Renal pelvis (tissue), 4 donors: ENCODE data around the gene RHOA. TPM values are rescaled to one million over a fixed set of nuclear protein-coding genes. Genes with fewer than 3 reads are reported as not detected.
"Not testable (repeated sequence)": the region's sequence is repeated elsewhere in the genome, so short reads cannot be mapped to it uniquely, and the experiment has no call there.

ENCODE experiments used
- DNase-seq: peaks from one replicate; pipeline ENCODE4 v3.0.0-alpha.2; 2013
- polyA plus RNA-seq, 3 donors: library from polyadenylated mRNA; unstranded; fragments of 120-200 nt; gene quantifications; one replicate each; pipeline ENCODE4 v1.2.1, GENCODE V29; 2013; ENCODE audit not compliant: insufficient read length in 3 of 3

Gene RHOA
- polyA plus RNA-seq, 3 donors: 464 to 540 (median 513) TPM

DNA sequence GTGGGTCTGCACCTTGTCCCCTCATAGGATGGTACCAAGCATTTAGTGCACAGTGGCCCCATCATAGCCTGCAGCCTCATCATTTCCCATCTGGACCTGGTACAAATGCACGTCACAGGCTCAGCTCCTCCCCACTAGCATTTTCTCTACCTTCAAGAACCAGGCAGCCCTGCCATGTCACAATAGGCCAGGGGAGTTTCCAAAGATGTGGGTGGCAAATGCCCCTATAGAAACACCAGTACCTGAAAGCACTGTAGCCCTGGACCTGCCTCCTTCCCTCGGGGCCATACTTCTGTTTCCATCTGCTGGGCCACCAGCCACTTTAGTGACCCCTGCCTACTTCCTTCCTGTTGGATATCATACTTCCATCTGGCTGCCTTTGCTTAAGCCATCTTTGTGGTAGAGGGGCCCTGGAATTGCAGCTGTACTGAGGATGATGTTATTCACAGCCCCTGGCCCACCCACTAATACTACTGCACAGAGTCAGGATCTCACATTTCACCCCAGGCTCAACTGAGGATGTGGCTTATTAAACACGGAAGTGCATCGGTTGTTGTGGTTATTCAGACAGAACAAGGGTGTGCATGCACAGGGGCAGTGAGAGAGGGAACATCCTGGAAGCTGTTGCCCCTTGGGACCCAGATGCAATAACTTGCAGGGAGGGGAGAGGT, 4.3 kb upstream of the RHOA start:
- DNase-seq: peak; percentile 29

DNA sequence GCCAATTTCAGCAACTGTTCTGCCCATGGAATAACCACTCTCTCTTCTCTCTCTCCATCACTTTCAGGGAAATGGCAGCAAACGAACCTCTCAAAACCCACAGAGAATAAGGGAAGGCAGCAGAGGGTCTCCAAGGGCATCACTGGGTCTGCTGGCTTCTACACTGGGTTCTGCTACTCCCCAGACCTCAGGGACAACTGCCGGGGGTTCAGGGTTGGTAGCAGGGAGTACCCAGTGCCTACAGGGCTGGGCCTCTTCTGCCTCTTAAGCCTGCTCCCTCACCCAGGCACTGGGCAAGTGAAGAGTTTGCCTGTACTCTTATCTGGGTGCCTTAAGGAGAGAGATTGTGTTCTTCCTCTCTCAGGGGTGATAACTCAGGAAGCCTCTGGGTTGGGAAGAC, 3.0 kb upstream of the RHOA start:
- no peak for DNase-seq

DNA sequence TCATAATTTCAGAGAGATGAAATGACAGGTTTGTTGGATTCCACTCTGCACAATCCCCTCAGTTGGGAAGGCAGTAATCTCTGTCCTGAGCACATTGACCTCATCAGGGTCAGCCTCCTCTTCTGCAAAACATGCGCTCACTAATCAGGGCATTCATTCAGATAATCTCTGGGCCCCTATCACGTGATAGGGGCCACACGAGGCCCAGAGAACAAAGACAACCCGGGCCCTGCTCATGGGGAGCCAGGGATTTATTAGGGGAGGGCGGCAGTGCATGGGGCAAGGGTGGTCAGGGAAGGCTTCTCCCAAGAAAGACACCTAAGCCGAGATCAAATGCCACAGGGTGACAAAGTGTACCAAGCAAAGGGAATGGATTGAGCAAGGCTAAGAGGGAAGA, 1.6 kb upstream of the RHOA start:
- no peak for DNase-seq

DNA sequence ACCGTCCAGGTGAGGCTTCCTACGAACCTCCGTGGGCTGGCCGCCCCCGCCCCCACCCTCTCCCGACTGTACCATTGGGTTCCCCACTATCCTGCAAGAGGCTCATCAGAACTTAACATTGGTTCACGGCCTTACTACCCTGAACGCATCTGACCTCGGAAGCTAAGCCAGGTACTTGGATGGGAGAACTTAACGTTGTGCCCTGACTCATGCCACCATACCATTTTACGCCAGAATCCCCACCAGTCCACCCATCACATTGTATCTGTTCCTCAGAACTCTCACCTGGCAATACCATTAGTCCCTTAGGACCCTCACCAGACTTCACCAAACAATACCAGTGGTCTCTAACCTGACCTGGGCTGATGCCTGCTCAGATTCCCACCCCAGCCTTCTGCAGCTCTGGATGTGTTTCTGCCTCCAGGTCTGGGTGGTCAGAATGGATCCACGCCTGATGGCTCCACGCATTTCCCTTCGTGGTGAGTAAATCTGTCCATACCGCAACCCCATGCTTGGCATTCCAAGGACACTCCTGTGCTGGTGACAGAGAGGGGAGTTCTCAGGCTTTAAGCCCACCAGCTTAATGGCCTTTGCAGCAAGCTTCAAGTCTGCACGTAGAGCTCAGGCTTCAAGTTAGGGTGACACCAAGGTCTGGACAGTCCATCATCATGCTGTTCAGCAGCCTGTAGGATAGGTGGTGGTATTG, 1.0 kb upstream of the RHOA start:
- no peak for DNase-seq

DNA sequence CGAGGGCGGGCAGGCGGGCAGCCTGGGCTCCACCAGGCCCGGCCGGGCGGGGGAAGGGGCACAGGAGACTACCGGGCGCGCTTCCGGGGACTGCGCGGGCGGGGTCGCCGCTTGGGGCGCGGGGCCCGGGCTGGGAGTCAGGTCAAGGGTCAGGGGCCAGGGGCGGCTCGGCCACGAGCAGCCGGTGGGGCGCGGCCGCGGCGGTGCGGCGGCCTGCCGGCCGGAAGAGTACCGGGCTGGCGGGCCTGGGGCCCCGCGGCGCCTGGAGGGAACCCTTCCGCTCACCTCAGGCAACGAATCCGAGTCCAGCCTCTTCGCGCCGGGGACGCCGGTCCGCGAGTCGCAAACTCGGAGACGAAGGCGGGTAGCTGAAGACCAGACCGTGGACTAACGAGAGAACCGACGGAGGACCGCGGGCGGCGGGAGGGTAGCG, 225 bp downstream of the RHOA start:
- DNase-seq: no peak

DNA sequence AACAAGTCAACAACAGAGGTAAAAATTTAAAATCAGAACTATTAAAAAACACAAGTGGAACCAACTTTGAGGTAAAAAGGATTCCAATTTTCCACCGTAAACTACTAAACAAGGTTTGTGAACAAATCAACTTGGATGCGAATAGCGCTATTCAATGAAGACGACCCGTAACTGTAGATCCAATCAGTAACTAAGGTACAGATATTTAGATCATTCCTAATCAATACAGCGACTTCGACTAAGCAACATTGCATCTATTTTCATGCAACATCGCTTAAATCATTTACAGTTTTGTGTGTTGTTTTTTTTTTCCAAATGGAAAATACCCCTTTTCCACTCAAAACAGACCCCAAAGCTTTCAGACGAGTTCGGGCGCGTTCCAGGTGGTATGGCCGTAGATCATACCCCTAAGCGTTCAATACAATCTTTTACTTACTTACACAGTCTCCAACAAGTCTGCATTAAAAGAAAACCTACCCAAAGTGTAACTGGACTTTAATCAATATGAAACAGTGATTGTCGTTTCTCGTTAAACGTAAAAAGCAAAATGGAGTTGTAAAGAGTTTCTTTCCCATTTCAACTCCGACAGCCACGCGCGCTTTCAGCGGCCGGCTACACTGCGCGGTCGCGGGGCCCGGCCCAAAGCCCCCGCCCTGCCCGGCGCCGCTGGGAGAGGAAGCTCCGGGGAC, 786 bp downstream of the RHOA start:
- DNase-seq: peak; percentile 24

DNA sequence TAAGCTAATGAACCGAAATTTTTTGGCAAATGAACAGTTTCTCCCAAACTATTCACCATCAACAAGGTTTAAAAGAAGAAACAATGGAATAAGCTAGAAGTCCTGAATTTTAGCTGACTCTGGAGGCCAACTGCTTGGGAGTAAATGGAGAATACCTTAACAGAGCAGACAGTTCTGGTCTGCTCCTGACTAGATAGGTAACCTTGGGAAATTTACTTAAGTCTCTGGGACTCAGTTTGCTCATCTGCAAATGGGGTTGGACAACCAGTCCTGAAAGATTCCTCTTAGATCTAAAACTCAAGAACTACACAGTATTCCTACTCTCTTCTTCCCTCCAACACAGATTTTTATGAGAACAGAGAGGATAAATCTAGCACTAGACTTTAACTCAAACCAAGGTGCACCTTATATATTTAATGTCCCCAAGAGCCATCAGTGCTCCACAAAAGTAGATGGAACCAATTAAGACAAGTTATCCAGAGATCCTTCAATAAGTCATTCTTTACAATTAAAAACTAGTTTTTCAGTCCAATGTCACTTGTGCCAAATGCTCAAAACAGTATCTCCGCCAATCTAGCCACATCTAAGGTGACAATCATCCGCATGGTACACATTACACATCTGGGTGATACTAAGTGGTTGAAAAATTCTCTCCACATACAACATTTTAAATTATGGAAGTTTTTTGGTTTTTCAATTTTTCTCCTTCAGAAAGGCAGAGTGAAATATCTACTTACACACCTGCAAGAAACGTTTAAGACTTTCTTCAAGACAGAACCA, 1.5 kb downstream of the RHOA start:
- DNase-seq: no peak

DNA sequence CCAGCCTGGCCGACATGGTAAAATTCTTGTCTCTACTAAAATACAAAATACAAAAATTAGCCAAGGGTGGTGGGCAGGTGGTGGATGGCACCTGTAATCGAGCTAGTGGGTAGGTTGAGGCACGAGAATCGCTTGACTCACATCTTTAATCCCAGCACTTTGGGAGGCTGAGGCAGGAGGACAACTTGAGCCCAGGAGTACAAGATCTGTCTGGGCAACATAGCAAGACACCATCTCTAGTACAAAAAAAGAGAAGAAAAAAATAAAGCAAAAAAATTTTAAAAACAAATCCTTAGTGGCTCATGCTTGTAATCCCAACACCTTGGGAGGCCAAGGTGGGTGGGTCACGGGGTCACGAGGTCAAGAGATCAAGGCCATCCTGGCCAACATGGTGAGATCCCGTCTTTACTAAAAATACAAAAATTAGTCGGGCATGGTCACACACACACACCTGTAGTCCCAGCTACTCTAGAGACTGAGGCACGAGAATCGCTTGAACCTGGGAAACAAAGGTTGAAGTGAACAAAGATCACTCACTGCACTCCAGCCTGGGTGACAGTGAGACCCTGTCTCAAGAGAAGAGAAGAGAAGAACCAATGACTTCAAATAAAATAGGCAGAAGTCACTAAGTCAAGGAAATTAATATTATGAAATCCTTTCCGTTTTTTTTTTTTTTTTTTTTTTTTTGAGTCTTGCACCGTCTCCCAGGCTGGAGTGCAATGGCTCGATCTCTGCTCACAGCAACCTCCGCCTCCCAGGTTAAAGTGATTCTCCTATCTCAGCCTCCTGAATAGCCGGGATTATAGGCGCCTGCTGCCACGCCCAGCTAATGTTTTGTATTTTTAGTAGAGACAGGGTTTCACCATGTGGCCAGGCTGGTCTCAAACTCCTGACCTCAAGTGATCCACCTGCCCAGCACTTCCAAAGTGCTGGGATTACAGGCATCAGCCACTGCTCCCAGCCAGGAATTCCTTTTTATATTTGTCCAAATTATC, 4.9 kb downstream of the RHOA start:
- DNase-seq: no peak

DNA sequence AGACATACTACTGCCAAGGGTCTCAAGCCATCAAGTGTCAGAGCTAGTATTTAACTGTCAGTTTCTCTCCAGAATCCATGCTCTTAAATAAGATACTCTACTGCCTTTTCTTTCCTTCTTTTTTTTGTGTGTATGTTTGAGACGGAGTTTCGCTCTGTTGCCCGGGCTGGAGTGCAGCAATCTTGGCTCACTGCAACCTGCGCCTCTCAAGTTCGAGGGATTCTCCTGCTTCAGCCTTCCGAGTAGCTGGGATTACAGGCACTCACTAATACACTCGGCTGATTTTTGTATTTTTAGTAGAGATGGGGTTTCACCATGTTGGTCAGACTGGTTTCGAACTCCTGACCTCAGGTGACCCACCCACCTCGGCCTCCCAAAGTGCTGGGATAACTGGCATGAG, 6.2 kb downstream of the RHOA start:
- DNase-seq: not testable (repeated sequence)

DNA sequence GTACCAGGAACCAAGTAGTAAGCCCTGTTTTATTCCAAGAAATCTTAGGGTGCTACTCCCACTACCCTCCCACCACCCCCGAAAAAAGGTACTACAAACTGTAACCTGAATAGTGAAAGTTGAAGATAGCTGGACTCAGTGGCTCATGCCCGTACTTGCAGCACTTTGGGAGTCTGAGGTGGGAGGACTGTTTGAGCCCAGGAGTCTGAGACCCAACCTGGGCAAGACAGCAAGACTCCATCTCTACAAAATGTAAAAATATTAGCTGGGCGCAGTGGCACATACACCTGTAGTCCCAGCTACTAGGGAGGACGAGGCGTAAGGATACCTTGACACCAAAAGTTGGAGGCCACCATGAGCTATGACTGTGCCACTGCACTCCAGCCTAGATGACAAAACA, 7.9 kb downstream of the RHOA start:
- no peak for DNase-seq

DNA sequence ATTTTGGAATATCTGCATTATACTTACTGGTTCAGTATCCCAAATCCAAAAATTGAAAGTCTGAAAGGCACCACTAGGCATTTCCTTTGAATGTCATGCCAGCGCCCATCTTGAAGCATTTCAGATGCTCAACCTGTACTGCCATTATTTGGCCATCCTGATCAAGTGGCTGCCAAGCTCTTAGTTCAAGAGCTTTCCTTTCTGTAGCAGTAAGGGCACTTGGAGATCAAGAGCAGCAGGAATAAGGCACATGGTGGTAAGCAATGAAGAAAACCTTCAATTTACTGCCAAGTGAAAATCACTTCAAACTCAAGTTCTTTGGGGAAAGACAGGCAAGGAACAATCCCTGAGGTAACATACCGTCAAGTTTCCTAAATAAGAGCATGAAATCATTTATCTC, 10.0 kb downstream of the RHOA start:
- DNase-seq: no peak

DNA sequence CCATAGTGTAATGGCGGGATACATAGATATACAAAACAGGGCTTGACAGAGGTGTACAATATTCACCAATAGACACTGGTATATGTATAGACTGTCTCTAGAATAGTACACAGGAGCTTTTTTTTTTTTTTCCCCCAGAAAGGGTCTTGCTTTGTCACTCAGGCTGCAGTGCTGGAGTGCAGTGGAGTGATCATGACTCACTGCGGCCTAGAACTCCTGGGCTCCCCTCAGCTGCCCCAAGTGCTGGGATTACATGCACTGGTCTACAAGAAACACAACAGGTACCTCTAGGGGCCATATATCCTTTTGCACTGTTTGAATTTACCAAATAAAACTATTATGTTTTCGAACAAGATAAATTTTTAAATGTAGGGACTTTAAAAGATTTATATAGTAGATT, 12.3 kb downstream of the RHOA start:
- no peak for DNase-seq

DNA sequence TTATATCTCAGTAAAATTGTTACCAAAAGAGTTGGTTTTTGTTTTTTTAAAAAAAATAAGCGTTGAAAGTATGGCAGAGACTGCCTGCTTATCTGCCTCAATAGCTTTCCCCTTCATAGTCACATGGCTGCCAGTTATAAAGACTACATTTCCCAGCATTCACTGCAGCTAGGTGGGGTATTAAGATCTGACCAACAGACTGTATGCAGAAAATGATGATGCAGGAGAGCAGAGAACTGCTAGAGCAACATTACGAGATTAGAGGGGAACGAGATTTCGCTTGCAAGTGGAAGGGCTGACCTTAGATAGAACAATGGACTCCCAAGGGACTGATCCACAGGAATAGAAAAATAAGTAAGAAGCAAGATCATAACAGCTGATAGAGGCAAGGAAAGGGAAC, 14.3 kb downstream of the RHOA start:
- peak; percentile 31 for DNase-seq

DNA sequence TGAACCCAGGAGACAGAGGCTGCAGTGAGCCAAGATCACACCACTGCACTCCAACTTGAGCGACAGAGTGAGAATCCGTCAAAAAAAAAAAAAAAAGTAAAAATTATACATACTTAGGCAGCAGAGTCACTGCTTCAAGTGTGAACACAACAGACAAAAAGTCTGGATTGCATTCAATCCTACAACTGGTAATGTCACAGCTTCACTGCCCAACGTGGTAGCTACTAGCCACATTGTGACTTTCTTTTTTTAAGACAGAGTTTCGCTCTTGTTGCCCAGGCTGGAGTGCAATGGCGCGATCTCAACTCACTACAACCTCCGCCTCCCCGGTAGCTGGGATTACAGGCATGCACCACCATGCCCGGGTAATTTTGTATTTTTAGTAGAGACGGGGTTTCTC, 20.5 kb downstream of the RHOA start:
- DNase-seq: not testable (repeated sequence)

DNA sequence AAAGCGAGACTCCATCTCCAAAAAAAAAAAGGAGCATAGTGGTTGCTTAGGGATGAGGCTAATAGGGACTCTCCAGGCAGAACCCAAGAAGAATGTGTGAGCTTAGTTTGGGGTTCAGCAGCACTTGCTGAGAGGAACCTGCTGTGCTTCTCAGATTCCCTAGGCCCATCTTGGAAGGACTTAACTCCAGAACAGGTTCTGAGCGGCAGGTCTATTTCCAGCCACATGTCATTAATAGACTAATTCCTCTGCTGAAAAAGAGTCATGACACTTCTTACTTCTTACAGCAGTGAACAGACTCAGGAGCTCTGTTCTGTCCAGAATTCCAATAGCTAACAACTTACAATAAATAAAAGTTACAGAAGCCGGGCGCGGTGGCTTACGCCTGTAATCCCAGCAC, 22.5 kb downstream of the RHOA start:
- no peak for DNase-seq

DNA sequence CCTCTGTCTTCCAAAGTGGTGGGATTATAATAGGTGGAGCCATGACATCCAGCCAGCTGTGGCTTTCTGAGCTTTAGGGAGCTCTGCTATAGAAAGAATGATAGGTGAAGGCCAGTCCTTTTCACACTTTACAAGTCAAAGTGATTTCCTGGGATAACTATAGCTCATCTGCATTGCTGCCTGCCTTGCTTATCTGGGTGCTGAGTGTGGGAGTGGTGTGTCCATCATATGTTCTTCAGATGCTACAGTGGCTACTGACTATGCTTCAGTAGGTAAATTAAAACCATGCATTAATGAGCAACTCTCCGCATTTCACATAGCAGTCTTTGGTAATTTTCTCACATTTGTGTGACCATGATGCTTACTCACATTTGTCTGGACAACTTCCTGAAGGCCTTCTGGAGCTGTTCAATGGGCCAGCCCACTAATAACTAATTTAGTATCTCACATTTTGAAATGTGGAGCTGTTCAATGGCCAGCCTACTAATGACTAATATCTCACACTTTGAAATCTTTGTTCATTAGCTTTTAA, 23.4 kb downstream of the RHOA start:
- DNase-seq: no peak

DNA sequence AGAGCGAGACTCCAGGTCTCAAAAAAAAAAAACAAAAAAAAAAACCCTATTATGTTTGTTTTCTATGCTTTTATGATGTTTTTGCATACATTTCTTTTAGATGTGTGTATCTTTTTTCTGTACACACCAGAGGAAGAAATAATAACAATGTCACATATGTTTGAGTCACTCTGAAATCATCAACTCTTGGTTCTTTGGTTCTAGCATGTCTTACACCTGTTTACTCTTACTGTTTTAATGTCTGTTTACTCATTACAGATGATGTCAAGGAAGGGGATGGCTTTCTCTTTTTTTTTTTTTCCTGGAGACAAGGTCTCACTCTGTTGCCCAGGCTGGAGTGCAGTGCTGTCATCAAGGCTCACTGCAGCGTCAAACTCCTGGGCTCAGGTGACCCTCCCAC, 24.1 kb downstream of the RHOA start:
- no peak for DNase-seq

DNA sequence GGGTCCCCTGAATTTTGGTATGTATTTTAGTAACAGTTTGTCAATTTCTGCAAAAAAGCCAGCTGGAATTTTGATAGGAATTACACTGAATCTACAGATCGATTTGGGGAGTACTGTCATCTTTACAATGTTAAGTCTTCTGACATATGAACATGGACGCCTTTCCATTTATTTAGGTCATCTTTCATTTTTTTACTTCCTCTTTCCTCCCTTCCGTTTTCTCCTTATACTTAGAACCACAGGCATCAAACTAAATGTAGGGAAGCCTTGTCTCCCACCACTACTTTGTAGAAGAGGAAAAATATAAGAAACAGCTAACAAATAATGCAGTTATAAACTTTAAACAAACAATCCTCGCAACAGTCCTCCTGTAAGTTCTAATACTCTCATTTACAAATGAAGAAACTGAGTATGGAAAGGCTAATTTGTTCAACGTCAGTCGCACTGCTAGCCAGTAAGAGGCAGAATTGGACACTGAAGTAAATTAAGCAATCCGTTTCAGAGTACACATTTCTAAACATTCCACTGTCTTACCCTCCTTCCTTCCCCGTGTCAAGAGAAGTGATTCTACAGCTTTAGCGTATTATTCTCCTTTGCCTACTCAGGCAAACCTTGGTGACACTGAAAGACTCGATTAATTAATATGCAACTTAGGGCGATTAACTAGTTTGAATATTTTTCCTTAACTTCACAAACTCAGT, 25.6 kb downstream of the RHOA start:
- DNase-seq: no peak

DNA sequence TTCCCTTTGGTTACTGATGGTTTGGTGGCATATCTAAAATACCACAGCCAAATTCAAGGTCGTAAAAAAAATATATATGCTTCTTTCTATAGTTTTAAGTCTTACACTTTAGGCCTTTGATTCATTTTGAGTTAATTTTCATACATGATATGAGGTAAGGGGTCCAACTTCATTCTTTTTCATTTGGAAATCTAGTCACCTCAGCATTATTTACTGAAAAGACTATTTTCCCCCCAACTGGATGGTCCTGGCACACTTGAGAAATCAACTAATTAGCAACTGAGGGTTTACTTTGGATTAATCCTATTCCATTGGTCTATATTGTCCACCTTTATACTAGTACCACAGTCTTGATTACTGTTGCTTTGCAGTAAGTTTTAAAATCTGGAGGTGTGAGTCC, 26.2 kb downstream of the RHOA start:
- DNase-seq: no peak

DNA sequence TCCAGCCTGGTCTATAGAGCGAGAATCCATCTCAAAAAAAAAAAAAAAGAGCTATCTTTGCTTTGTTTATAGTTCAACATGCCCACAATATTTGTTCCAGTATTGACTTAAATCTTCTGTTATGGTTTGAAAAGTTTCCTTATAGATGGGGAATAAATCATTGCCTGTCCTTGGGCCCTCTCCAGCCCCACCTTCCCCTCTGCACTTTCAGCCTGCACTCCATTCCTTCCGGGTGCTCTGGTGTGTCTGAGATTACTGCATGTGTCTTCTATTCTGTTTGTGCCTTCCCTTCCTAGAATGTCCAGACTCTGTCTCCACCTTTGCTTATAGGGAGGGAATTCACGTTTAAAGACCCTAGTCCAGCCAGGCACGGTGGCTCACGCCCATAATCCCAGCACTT, 28.4 kb downstream of the RHOA start:
- no peak for DNase-seq
